MCF 10A (cell line): Measurements from ENCODE around the gene CTAG1A. TPM values are rescaled to one million over a fixed set of nuclear protein-coding genes. Genes with fewer than 3 reads are reported as not detected.

Experiments
- BruUV-seq: library from RNA; stranded (reverse); fragments of 400-500 nt; replicated peaks from 2 replicates; lab custom pipeline; 2021; lab: Mats Ljungman, UMichigan
- CTCF ChIA-PET: fragments of 300-600 bp; sonication (Branson Sonifier 250); formaldehyde crosslinking; extraction: SDS; loops from one replicate; lab custom pipeline; 2021; ENCODE audit warnings: antibody characterized with exemption, inconsistent platforms; lab: Yijun Ruan, JAX
- POLR2A ChIA-PET: fragments of 300-600, 350-650 bp; sonication (Branson Sonifier 250); formaldehyde crosslinking; extraction: SDS; loops from one replicate; lab custom pipeline; 2020; ENCODE audit warnings: antibody characterized with exemption, inconsistent platforms; lab: Yijun Ruan, JAX
- DNase-seq: peaks from one replicate; pipeline ENCODE4 v3.0.0-alpha.2; 2018; ENCODE audit not compliant: unreplicated experiment
- H3K27ac Mint-ChIP-seq: one replicate; pipeline ENCODE4 v1.8.0; 2022; ENCODE audit warnings: mild to moderate bottlenecking, low read depth, mixed read lengths; ENCODE audit not compliant: unreplicated experiment
- H3K27me3 Mint-ChIP-seq: one replicate; pipeline ENCODE4 v1.8.0; 2022; ENCODE audit warnings: mixed read lengths; ENCODE audit not compliant: insufficient read depth, unreplicated experiment
- H3K36me3 Mint-ChIP-seq: one replicate; pipeline ENCODE4 v1.8.0; 2022; ENCODE audit warnings: mild to moderate bottlenecking, moderate library complexity, mixed read lengths; ENCODE audit not compliant: insufficient read depth, unreplicated experiment
- H3K4me1 Mint-ChIP-seq: one replicate; pipeline ENCODE4 v1.8.0; 2022; ENCODE audit warnings: mixed read lengths; ENCODE audit not compliant: insufficient read depth, unreplicated experiment
- H3K4me3 Mint-ChIP-seq: one replicate; pipeline ENCODE4 v1.8.0; 2022; ENCODE audit warnings: mild to moderate bottlenecking, moderate library complexity, mixed read lengths; ENCODE audit not compliant: unreplicated experiment
- H3K9me3 Mint-ChIP-seq: one replicate; pipeline ENCODE4 v1.8.0; 2022; ENCODE audit warnings: mixed read lengths; ENCODE audit not compliant: unreplicated experiment
- CTCF ChIP-seq: fragments of 200-600 bp; IDR thresholded peaks from one replicate; pipeline ENCODE4 v1.8.0; 2022; ENCODE audit warnings: antibody characterized with exemption, mild to moderate bottlenecking; ENCODE audit not compliant: unreplicated experiment
- intact Hi-C: fragments of 100-400 bp; cut with micrococcal nuclease; formaldehyde crosslinking; loops from 2 replicates; pipeline ENCODE4 v1.14.1; 2022
- total RNA-seq: library from RNA; stranded (reverse); gene quantifications from 2 replicates; pipeline ENCODE4 v1.2.3, GENCODE V29; 2022

The CTAG1A gene
- total RNA-seq, 1 experiment from 2014 or later, result not detected

- CTCF ChIA-PET, result interaction anchor here (0.7 kb wide), 1 partner anchor 125 kb away, joined by 4 read pairs; no protein-coding TSS in a partner anchor
Measured at GRCh38 chrX:154592505-154592904, 7.6 kb downstream of the CTAG1A start.

GRCh38 chrX:154593201-154593600, 8.3 kb downstream of the CTAG1A start:
- Mint-ChIP-seq H3K27me3 (no peaks in the 10 kb centered on the region), H3K4me1 (peaks cover 30% of the 10 kb centered on the region), H3K36me3 (no peaks in the 10 kb centered on the region), H3K9me3 (peaks cover 8% of the 10 kb centered on the region), H3K27ac (no peak overlapping the region), H3K4me3 (no peak overlapping the region)
- TF ChIP-seq CTCF, result no peak
- BruUV-seq, result no TSS peak
- DNase-seq, result no peak
- ChIA-PET CTCF (interaction anchor here (0.5 to 1.2 kb wide), 4 partner anchors 12 to 587 kb away, joined by 3 to 4 read pairs (median 3); no protein-coding TSS in a partner anchor), POLR2A (no interaction called here)
- intact Hi-C loops, result no loop called here

More at GRCh38 chrX:154592505-154592904, 7.6 kb downstream of the CTAG1A start:
- Mint-ChIP-seq H3K4me3 (no peak overlapping the region), H3K27ac (no peak overlapping the region), H3K4me1 (peaks cover 24% of the 10 kb centered on the region), H3K27me3 (no peaks in the 10 kb centered on the region), H3K9me3 (peaks cover 8% of the 10 kb centered on the region), H3K36me3 (no peaks in the 10 kb centered on the region)
- TF ChIP-seq CTCF, result no peak
- intact Hi-C loops, result no loop called here
- no TSS peak for BruUV-seq
- POLR2A ChIA-PET, result no interaction called here
- no peak for DNase-seq

GRCh38 chrX:154594491-154594890, 9.6 kb downstream of the CTAG1A start:
- TF ChIP-seq CTCF, result no peak
- CTCF ChIA-PET, result interaction anchor here (0.6 to 1.2 kb wide), 3 partner anchors 10 to 196 kb away, joined by 3 read pairs; no protein-coding TSS in a partner anchor
- peaks cover 31% of the 10 kb centered on the region for H3K4me1 Mint-ChIP-seq

DNA sequence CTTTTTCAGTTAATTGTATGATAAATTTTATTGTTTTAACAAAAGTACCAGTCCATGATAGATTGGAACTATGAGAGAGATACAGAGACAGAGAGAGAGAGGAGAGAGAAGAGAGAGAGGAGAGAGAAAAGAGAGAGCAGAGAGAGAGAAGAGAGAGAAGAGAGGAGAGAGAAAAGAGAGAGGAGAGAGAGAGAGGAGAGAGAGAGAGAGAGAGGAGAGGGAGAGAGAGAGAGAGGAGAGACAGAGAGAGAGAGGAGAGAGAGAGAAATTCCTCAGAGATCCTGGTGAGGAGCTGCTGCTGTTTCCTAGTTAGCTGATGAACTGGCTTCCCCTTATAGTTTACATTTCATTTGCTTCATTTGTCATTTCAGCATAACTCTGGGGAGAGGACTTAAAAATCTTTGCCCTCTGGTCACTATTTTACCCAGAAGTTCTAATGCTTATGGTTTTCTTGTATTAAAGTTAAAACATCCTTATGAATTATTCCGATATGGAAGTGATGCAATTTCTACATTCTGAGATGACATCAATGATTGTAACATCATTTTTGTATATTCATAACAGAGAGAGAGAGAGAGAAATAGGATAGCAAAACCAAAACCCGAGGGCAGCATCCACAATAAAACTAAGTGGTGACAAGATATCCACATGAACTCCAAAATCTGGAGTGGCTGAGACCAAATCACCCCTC, 10.8 kb downstream of the CTAG1A start:
- CTCF ChIA-PET, result interaction anchor here (0.8 kb wide), 2 partner anchors 135 to 216 kb away, joined by 4 to 5 read pairs; no protein-coding TSS in a partner anchor
- BruUV-seq, result no TSS peak

More at GRCh38 chrX:154594491-154594890, 9.6 kb downstream of the CTAG1A start:
- H3K27ac Mint-ChIP-seq, result peak overlapping the region; percentile 40
- H3K9me3 Mint-ChIP-seq, result peaks cover 8% of the 10 kb centered on the region
- no peaks in the 10 kb centered on the region for H3K36me3 Mint-ChIP-seq
- no peak for DNase-seq
- POLR2A ChIA-PET, result no interaction called here
- no peak overlapping the region for H3K4me3 Mint-ChIP-seq
- no peaks in the 10 kb centered on the region for H3K27me3 Mint-ChIP-seq
- no TSS peak for BruUV-seq
- intact Hi-C loops, result no loop called here

More for the DNA sequence above, 10.8 kb downstream of the CTAG1A start:
- no peak for DNase-seq
- intact Hi-C loops, result loop anchor here (1.0 kb wide), 1 partner anchor 9 kb away; no protein-coding TSS in a partner anchor
- TF ChIP-seq CTCF, result no peak
- Mint-ChIP-seq H3K4me1 (peaks cover 43% of the 10 kb centered on the region), H3K27ac (peak overlapping the region; percentile 0), H3K36me3 (no peaks in the 10 kb centered on the region), H3K9me3 (peaks cover 8% of the 10 kb centered on the region), H3K27me3 (no peaks in the 10 kb centered on the region), H3K4me3 (peak overlapping the region; percentile 3)
- POLR2A ChIA-PET, result interaction anchor here (0.7 to 1.4 kb wide), 7 partner anchors 9 to 216 kb away, joined by 3 to 6 read pairs (median 4); partner anchors contain the start of gene EMD
